Kidney capillary endothelial cell (primary cell): ENCODE data around the gene PDXP.
A peak's percentile ranks its signal among the peaks of the same experiment; 100 is the strongest.
"Not testable (repeated sequence)": the region's sequence is repeated elsewhere in the genome, so short reads cannot be mapped to it uniquely, and the experiment has no call there.

Experiments
- DNase-seq: peaks from one replicate; pipeline ENCODE4 v3.0.0-alpha.2; 2018; ENCODE audit warnings: low spot score

Gene PDXP, protein sequence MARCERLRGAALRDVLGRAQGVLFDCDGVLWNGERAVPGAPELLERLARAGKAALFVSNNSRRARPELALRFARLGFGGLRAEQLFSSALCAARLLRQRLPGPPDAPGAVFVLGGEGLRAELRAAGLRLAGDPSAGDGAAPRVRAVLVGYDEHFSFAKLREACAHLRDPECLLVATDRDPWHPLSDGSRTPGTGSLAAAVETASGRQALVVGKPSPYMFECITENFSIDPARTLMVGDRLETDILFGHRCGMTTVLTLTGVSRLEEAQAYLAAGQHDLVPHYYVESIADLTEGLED

DNA sequence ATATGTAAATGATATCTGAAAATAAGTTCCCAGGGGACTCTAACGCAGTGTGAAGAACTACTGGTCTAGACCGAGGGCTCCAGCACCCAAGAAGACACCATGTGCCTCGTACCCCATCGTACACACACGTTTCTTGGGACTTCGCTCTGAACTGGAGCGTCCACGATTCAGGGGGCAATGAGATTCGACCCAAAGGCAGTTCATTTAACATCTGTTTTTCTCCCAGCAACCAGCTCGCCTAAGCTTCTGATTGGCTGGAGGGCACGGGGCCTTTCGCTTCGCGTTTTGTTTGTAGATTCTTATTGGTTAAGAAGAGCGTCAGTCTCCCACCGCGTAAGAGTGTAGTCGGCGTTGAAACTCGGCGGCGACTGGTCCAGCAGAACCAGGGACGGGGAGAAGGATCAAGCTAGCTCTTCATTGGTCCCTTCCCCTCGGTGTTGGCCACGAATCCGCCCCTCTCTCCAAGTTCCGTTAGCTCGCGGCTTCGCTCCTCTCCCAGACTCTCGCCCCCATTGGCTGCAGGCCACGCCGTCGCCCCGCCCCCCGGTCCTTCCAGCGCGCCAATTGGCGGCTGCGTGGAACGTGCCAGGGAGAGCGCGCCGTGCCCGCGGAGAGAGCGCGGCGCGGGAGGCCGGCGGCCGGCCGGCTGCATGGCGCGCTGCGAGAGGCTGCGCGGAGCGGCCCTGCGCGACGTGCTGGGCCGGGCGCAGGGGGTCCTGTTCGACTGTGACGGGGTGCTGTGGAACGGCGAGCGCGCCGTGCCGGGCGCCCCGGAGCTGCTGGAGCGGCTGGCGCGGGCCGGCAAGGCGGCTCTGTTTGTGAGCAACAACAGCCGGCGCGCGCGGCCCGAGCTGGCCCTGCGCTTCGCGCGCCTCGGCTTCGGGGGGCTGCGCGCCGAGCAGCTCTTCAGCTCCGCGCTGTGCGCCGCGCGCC is at the start of gene PDXP:
Gene PDXP (plus strand): TSS at position 591 of the 933 bp plus-strand sequence. CDS start 60 bp downstream, at position 651.
- peak; percentile 100 for DNase-seq

DNA sequence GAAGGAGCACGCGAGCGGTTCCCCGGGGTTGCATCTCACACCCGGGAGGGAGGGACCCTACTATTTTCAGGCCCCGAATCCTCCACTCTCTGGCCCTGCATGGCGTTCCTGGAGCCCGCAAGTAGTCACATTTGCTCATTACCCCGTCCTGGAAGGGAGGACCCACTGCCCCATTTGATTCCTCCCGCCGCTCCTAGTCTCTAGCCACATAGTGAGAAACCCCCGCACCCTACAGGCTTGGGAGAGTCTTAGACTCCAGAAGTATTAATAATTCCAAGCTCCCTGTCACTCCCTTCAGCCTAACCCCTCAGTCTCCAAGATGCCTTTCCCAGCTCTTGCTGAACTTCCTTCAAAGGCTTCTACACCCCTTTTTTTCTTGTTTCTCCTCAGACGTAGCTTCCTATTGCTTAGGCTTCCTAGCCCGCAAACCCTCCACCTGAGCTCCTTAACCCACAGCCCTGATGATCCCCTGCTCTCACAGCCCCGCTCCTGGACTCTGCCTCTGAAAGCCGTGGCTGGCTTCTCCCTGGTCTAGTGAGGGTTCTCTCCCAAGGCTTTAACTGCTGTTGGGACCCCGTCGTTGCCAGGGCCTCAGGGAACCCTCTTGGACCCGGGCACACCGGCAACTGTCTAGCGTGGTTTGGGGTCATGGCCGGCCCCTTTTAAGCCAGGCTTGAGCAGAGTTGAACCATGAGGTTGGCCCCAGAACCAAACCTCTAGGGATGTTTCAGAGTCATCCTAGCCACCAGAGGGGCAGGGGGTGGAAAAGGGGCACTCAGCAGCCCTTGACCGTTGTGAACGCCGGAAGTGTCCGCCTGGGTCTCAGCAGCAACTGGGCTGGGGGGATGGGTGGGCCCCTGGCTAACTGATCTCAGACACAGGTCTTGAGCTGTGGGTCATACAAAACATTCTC is 49.0 kb upstream of the PDXP start:
- no peak for DNase-seq

- DNase-seq: not testable (repeated sequence)
These were observed 48.4 kb upstream of the PDXP start for GRCh38 chr22:37610153-37610475.

- peak; percentile 83 for DNase-seq
These were observed 47.9 kb upstream of the PDXP start for GRCh38 chr22:37610480-37611129.

GRCh38 chr22:37611207-37611606 is 47.3 kb upstream of the PDXP start:
- DNase-seq: no peak

GRCh38 chr22:37616201-37617083 is 42.1 kb upstream of the PDXP start:
- DNase-seq: no peak

- DNase-seq: no peak
These were observed 41.1 kb upstream of the PDXP start for GRCh38 chr22:37617431-37617830.

- DNase-seq: no peak
These were observed 40.4 kb upstream of the PDXP start for GRCh38 chr22:37618072-37618656.

GRCh38 chr22:37618674-37619073 is 39.8 kb upstream of the PDXP start:
- DNase-seq: no peak

GRCh38 chr22:37619991-37620390 is 38.5 kb upstream of the PDXP start:
- DNase-seq: no peak

GRCh38 chr22:37621352-37621860 is 37.1 kb upstream of the PDXP start:
- no peak for DNase-seq

- DNase-seq: no peak
These were observed 35.2 kb upstream of the PDXP start for GRCh38 chr22:37623075-37624016.

DNA sequence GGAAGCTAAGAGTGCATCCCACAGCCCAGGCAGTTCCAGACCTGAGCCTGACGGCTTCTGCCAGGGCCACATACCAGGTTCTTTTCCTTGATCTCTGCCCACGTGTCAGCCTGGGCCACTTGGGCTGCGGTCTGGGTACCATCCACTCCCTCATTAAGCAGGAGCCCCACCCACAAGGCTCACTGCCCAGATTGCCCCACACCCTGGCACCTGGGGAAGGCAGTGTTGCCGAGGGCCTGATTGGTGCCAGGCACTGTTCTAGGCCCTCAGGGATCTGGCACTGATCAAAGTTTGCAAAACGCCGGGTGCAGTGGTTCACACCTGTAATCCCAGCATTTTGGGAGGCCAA is 34.5 kb upstream of the PDXP start:
- DNase-seq: no peak

DNA sequence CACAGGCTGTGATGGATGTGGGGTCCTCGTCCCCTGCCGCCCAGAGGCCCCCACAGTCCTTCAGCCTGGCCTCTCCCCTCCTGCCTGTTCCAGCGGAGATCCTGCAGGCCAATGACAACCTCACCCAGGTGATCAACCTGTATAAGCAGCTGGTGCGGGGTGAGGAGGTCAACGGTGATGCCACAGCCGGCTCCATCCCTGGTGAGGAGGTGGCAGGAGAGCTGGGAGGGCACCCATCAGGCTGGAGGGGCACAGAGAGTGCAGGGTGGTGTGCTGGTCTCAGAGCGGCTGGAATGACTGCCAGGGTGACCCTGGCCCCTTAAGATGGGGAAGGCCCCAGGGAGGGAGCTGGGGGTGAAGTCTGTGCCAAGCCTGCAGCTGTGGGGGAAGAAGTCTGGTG is 33.6 kb upstream of the PDXP start:
- no peak for DNase-seq

- DNase-seq: no peak
These were observed 32.8 kb upstream of the PDXP start for GRCh38 chr22:37625737-37626136.

DNA sequence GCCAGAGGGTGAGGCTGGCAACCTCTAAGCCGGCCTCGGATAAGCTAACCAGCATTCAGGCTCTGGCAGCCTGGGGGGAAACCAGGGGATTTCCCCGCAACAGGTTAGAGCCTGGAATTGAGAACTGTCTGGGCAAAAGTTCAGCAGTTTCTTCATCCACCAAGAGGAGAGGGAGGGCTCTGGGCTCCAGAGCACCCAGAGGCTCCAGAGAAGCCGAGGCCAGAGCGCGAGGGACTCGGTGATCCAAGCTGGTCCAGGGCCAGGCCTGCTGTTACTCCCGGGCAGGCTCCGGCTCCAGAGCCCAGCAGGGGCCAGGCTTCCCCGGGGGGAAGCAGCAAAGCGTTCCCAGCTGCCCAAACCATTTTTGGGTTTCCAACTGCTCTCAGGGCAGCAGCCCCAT is 32.4 kb upstream of the PDXP start:
- DNase-seq: no peak

- DNase-seq: no peak
These were observed 31.9 kb upstream of the PDXP start for GRCh38 chr22:37626556-37627075.

GRCh38 chr22:37627121-37627520 is 31.4 kb upstream of the PDXP start:
- no peak for DNase-seq

GRCh38 chr22:37627545-37627944 is 31.0 kb upstream of the PDXP start:
- DNase-seq: no peak
